IPS-20b (cell line): Measurements from ENCODE around the gene FGF7.
"Not testable (repeated sequence)": the region's sequence is repeated elsewhere in the genome, so short reads cannot be mapped to it uniquely, and the experiment has no call there.

ENCODE experiments used
- H3K27ac ChIP-seq: one replicate; pipeline ENCODE4 v1.5.1; 2013; ENCODE audit warnings: low read length
- H3K27me3 ChIP-seq: 2 replicates; pipeline ENCODE4 v1.6.1; 2013; ENCODE audit warnings: mild to moderate bottlenecking, low read length, inconsistent platforms; ENCODE audit not compliant: insufficient read depth
- H3K36me3 ChIP-seq: 2 replicates; pipeline ENCODE4 v1.6.1; 2013; ENCODE audit warnings: low read depth, mild to moderate bottlenecking, inconsistent platforms, low read length, moderate library complexity; ENCODE audit not compliant: insufficient read depth
- H3K4me1 ChIP-seq: 2 replicates; pipeline ENCODE4 v1.6.1; 2013; ENCODE audit warnings: mild to moderate bottlenecking, control low read depth, inconsistent platforms, low read length, moderate library complexity; ENCODE audit not compliant: insufficient read depth
- H3K4me3 ChIP-seq: 2 replicates; pipeline ENCODE4 v1.5.1; 2013; ENCODE audit warnings: mild to moderate bottlenecking, low read length, inconsistent platforms
- H3K9ac ChIP-seq: 2 replicates; pipeline ENCODE4 v1.6.1; 2013; ENCODE audit warnings: low read depth, mild to moderate bottlenecking, inconsistent platforms, low read length, moderate library complexity
- H3K9me3 ChIP-seq: 2 replicates; pipeline ENCODE4 v1.6.1; 2013; ENCODE audit warnings: mild to moderate bottlenecking, low read depth, low read length, inconsistent platforms; ENCODE audit not compliant: insufficient read depth

Gene FGF7

DNA sequence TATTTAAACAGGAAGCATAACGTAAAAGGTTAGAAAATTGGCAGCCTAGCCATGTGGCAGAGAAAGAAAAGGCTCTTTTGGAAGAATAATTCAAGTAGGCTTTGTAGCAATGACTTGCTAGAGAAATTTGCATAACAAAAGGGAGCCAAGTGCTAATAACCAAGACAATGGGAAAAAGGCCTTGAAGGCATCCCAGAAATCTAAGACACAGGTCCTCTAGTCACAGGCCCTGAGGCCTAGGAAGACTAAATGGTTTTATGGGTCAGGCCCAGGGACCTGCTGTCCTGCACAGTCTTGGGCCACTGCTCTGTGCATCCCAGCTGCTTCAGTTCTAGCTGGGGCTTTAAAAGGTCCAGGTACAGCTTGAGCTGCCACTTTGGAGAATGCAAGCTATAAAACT, 78.5 kb downstream of the FGF7 start:
- H3K27ac ChIP-seq: no peak overlapping the region
- no peak overlapping the region for H3K9ac ChIP-seq
- H3K27me3 ChIP-seq: no peaks in the 10 kb centered on the region
- H3K4me3 ChIP-seq: no peak overlapping the region
- peaks cover 29% of the 10 kb centered on the region for H3K9me3 ChIP-seq
- H3K4me1 ChIP-seq: no peaks in the 10 kb centered on the region
- H3K36me3 ChIP-seq: no peaks in the 10 kb centered on the region

DNA sequence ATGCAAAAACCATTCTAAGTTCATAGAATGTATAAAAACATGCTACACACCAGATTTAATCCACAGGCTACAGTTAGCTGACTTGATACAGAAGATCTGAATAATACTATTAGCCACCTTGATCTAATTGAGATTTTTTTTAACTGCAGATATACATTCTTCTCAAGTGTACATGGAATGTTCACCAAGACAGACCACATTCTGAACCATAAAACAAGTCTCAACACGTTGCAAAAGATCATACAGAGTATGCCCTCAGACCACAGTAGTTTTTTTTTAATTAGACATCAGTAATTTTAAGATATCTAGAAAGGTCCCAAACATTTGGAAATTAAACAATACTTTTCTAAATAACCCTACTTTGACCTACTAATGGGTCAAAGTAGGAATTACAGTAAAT, 83.3 kb downstream of the FGF7 start:
- H3K9me3 ChIP-seq: peaks cover 15% of the 10 kb centered on the region
- H3K27me3 ChIP-seq: no peaks in the 10 kb centered on the region
- no peaks in the 10 kb centered on the region for H3K36me3 ChIP-seq
- H3K27ac ChIP-seq: no peak overlapping the region
- no peak overlapping the region for H3K9ac ChIP-seq
- no peak overlapping the region for H3K4me3 ChIP-seq
- H3K4me1 ChIP-seq: no peaks in the 10 kb centered on the region

DNA sequence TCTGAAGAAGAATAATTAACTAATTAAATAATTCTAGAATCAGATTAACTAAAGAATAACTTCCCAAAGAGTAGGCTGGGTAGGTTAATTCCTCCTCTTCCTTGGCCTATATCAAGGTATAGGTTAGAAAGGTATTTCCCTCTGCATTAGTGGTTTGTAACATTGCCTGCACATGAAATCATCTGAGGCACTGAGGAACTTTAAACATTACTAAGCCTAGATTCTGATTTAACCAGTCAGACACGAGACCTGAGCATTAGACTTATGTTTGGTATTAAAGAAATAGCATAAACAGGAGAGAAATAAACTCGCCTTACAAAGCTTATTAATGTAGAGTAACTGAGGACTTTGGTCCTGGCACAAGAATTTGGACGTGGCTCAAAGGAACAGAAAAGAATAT, 84.2 kb downstream of the FGF7 start:
- no peaks in the 10 kb centered on the region for H3K27me3 ChIP-seq
- no peaks in the 10 kb centered on the region for H3K36me3 ChIP-seq
- H3K9ac ChIP-seq: no peak overlapping the region
- H3K4me1 ChIP-seq: no peaks in the 10 kb centered on the region
- peaks cover 6% of the 10 kb centered on the region for H3K9me3 ChIP-seq
- H3K4me3 ChIP-seq: no peak overlapping the region
- no peak overlapping the region for H3K27ac ChIP-seq

DNA sequence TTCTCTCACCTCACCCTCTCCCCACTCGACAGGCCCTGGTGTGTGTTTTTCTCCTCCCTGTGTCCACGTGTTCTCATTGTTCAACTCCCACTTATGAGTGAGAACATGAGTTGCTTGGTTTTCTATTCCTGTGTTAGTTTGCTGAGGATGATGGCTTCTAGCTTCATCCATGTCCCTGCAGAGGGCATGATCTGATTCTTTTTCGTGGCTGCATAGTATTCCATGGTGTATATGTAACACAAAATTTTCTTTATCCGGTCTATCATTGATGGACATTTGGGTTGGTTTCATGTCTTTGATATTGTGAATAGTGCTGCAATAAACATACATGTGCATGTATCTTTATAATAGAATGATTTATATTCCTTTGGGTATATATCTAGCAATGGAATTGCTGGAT, 89.7 kb downstream of the FGF7 start:
- H3K36me3 ChIP-seq, H3K4me1 ChIP-seq: not testable (repeated sequence)

DNA sequence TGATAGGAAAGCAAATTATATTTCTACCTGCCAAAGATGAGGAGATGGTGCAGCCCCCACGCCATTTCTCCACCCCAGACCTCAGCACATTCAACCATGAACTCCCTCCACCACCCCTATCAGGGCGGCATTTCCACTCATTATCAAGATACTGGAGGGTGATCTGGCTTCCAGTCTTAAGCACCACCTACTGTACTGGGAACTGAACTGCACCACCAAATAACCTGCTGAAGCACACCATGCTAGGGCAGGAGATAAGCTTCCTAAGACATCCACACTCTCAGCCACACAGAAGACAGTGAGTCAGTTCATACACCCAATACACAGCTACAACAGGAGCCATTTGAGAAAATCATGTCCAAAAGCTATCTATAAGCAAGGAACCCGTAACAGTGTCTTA, 98.8 kb downstream of the FGF7 start:
- Histone ChIP-seq H3K27me3 (no peaks in the 10 kb centered on the region), H3K9ac (no peak overlapping the region), H3K36me3 (no peaks in the 10 kb centered on the region), H3K9me3 (peaks cover 8% of the 10 kb centered on the region), H3K4me3 (no peak overlapping the region), H3K4me1 (no peaks in the 10 kb centered on the region), H3K27ac (no peak overlapping the region)

More for the DNA sequence above, 89.7 kb downstream of the FGF7 start:
- not testable (repeated sequence) for H3K4me3 ChIP-seq, H3K27ac ChIP-seq, H3K27me3 ChIP-seq, H3K9ac ChIP-seq, H3K9me3 ChIP-seq

DNA sequence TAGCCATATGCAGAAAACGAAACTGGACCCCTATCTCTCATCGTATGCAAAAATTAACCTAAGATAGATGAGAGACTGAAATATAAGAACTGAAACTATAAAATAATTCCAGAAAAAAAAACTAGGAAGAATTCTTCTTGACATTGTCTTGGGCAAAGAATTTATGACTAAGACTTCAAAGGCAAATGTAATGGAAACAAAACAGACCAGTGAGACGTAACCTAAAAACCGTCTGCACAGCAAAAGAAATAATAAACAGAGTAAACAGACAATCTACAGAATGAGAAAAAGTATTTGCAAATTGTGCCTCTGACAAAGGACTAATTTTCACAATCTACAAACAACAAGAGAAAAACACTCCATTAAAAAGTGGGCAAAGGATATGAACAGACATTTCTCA, 105.2 kb downstream of the FGF7 start:
- H3K27me3 ChIP-seq: no peaks in the 10 kb centered on the region
- no peaks in the 10 kb centered on the region for H3K36me3 ChIP-seq
- H3K9me3 ChIP-seq: no peaks in the 10 kb centered on the region
- no peak overlapping the region for H3K27ac ChIP-seq
- H3K9ac ChIP-seq: no peak overlapping the region
- no peaks in the 10 kb centered on the region for H3K4me1 ChIP-seq
- no peak overlapping the region for H3K4me3 ChIP-seq

DNA sequence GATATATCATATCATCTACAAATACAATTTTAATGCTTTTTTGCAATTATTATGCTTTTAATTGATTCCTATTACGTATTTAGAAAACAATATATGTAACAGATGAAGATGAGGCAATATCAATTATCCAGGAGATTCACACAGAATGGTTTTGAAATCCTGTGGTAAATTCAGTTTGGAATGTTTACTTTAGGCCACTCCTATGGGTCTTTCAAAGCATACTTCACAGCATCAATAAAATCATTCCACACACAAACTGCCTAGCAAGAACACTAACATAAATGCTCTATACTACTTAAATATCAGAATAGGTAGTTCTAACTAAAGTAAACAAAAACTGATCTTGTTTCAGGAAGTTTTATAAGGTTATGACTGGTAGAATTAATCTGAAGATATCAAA, 107.0 kb downstream of the FGF7 start:
- Histone ChIP-seq H3K27me3 (no peaks in the 10 kb centered on the region), H3K36me3 (no peaks in the 10 kb centered on the region), H3K9me3 (no peaks in the 10 kb centered on the region), H3K9ac (no peak overlapping the region), H3K4me3 (no peak overlapping the region), H3K4me1 (no peaks in the 10 kb centered on the region), H3K27ac (no peak overlapping the region)
